K562 (cell line): ENCODE results near the gene HDAC9. TPM values are rescaled to one million over a fixed set of nuclear protein-coding genes. Genes with fewer than 3 reads are reported as not detected.

Source experiments
- CBFA2T3 ChIP-seq: fragments of 450-650 bp; IDR thresholded peaks from 2 replicates; pipeline ENCODE4 v1.6.1; 2017
- KDM1A ChIP-seq, 2 experiments: fragments of 450-650 bp; IDR thresholded peaks; 2 replicates each; pipeline ENCODE4 v1.6.1; 2016; ENCODE audit warnings: mild to moderate bottlenecking in 2 of 2
- MNT ChIP-seq, 2 experiments: fragments of 450-650 bp; conservative IDR thresholded peaks; 2 replicates each; pipeline ENCODE4 v1.6.1; 2017; ENCODE audit warnings: mild to moderate bottlenecking in 2 of 2, moderate library complexity in 2 of 2
- PPARD ChIP-seq: fragments of 250-450 bp; sonication (Bioruptor Pico); IDR thresholded peaks from 2 replicates; pipeline ENCODE4 v1.8.0; 2022; ENCODE audit warnings: inconsistent platforms, mild to moderate bottlenecking, moderate library complexity
- PURB ChIP-seq: sonication (generic); formaldehyde crosslinking; IDR thresholded peaks from 2 replicates; pipeline ENCODE4 v1.9.0; 2021; ENCODE audit warnings: low read depth, mild to moderate bottlenecking, missing genetic modification reagents
- SLC30A9 ChIP-seq: fragments of 250-450 bp; sonication (Bioruptor Pico); IDR thresholded peaks from 2 replicates; pipeline ENCODE4 v1.8.0; 2022; ENCODE audit warnings: mild to moderate bottlenecking, moderate library complexity
- SMAD4 ChIP-seq: fragments of 250-450 bp; sonication (Bioruptor Pico); conservative IDR thresholded peaks from 2 replicates; pipeline ENCODE4 v1.8.0; 2021; ENCODE audit warnings: inconsistent platforms, mild to moderate bottlenecking, moderate library complexity
- ZBTB2 ChIP-seq: fragments of 450-650 bp; IDR thresholded peaks from 2 replicates; pipeline ENCODE4 v1.6.1; 2016; ENCODE audit warnings: antibody characterized with exemption
- ZBTB49 ChIP-seq: sonication (generic); formaldehyde crosslinking; IDR thresholded peaks from 2 replicates; pipeline ENCODE4 v1.8.0; 2022; ENCODE audit warnings: missing genetic modification reagents, mild to moderate bottlenecking, borderline replicate concordance
- ZBTB7A ChIP-seq: IDR thresholded peaks from 2 replicates; pipeline ENCODE4 v1.6.1; 2011; ENCODE audit warnings: low read depth, mild to moderate bottlenecking, low read length, moderate library complexity, borderline replicate concordance; ENCODE audit not compliant: control insufficient read depth
- polyA plus RNA-seq, 8 experiments: library from polyadenylated mRNA; depleted of rRNA in 4 of 8; stranded (reverse) in 5 of 8; unstranded in 3 of 8; fragments of >200 nt; fragmentation: Nextera tagmentation in 2 of 8; fragmentation: Illumina TruSeq in 1 of 8; extraction: Ambion mirVana in 2 of 8; extraction: Trizol in 1 of 8; gene quantifications; 2 replicates each; pipeline versions ENCODE4 v1.2.1 to v1.2.3, GENCODE V29; 2011 to 2014; ENCODE audit warnings: inconsistent platforms in 1 of 8, missing spikeins in 1 of 8
- total RNA-seq, 7 experiments: library from RNA; depleted of rRNA in 6 of 7; stranded (reverse); fragments of >200 nt in 6 of 7; fragmentation: Illumina TruSeq in 2 of 7; extraction: Trizol in 2 of 7; gene quantifications; 2 replicates each; pipeline versions ENCODE4 v1.2.1 to v1.2.3, GENCODE V29; 2011 to 2021; ENCODE audit warnings: low replicate concordance in 1 of 7

Gene HDAC9
- total and polyA plus RNA-seq, 9 of the 15 experiments (the other 6 are each of a cell fraction or from before 2014, with no cell fraction given): 0.08 to 0.91 (median 0.33) TPM

GRCh38 chr7:18552943-18553604 lies 57.5 kb downstream of the HDAC9 start (continued):
- no peak for TF ChIP-seq MNT (conservative IDR thresholded peaks at IDR 0.05)
- no peak for TF ChIP-seq PURB (CRISPR knock-in tag)
- no peak for TF ChIP-seq SMAD4
- TF ChIP-seq ZBTB2: no peak
- no peak for TF ChIP-seq ZBTB7A
- no peak for TF ChIP-seq PPARD (CRISPR knock-in tag)
- no peak for TF ChIP-seq SLC30A9 (CRISPR knock-in tag)
- TF ChIP-seq KDM1A (IDR thresholded peaks at IDR 0.05): no peak
- no peak for TF ChIP-seq ZBTB49
- TF ChIP-seq CBFA2T3: no peak
